H4 (cell line): ENCODE measurements around the gene RXRA. TPM values are rescaled to one million over a fixed set of nuclear protein-coding genes. Genes with fewer than 3 reads are reported as not detected.

Experiments used
- DNase-seq: peaks from one replicate; pipeline ENCODE4 v3.0.0-alpha.2; 2015; ENCODE audit warnings: low spot score
- total RNA-seq: library from RNA; depleted of rRNA; stranded (reverse); fragments of >200 nt; shearing (Covaris generic); gene quantifications from 2 replicates; pipeline ENCODE4 v1.2.3, GENCODE V29; 2014

The RXRA gene
- total RNA-seq, 1 experiment from 2014 or later = 11.2 TPM

DNA sequence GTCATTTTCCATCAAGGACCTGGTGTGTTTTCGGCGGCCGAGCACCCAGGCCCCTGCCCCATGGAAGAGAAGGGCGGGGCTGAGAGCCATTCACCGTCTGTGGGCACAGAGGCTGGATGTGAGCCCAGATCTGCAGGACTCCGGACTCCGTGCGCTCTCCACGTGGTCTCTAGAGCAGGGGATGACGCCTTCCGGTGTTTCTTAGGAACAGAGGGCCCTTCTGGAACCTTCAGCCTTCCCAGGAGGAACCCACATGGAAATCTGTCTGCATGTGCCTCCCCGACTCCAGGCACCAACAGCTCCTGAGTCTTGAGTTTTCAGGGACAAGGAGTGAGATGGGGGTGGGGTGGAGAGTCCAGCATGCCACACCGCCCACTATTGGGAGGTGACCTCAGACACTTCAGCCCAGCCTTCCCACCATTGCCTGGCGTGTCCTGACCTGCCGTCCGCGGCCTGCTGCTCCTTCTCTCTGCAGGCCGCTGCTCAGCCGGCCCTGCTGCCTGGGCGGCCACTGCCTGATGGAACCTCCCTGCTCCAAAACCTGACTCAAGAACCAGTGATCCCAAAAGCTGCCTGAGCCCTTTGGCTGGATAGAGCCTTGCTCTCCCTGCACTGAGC is 2.4 kb upstream of the RXRA start:
- peak; percentile 40 for DNase-seq

DNA sequence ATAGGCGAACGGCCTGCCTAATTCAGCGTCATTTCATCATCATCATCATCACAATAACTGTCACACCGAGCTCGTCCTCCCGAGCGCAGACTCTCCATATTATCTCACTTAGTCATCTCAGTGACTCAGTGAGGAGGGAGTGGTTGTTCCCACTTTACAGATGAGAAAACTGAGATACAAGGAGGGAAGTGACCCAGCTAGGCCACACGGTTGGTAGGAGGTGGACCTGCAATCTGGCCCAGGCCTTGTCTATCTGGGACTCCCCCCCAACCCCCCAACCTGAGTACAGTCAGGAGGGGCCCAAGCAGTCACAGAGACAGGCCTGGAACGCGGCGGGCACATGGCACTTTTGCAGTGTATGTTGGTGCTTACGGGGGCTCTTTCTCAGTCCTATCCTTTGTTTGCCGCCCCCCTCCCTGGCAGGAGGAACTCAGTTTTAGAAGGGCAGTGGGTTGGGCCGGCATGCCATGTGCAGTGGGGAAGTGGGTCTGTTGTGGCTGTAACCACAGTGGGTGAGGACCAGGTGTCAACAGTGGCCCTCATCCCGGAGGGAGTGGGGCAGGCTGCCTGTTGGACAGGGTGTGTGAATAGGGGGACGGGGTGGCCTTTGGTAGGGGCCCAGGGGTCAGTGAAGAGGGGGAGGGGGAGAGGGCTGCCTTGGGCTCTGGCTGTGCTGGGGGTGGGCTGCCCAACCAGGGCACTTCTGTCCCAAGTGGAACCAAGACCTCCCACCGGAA is 1.7 kb upstream of the RXRA start:
- no peak for DNase-seq

DNA sequence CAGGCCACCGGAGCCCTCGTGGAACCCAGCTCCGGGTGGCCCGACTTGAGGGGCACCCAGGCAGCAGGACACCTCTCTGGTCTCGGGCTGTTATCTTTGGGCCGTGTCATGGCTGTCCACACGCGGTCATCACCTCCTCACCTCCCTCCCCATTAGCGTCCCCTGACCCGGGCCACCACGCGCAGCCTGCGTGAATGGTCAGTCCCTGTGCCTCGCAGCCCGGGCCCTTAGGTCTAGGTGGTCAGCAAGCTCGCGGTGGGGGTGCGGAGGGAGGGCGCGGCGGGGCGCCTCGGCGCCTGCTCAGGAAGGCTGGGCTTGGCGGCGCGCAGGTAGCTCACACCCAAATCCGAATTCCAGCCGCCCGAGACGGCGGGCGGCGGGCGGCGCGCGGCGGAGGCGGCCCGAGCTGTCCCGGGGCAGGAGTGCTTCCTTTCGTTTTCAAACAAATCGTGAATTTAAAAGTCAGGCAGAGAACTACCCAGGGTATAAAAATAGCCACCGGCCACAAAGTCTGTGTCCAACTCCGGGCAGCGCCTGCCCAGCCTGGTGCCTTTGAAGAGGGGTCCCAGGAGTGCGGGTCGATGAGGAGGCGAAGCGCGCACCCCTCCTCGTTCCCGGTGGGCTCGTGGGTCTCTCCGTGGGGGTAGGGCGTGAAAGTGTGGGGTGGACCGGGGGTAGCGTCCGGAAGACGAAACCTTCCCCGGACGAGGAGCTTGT is 1.0 kb upstream of the RXRA start:
- DNase-seq = no peak

DNA sequence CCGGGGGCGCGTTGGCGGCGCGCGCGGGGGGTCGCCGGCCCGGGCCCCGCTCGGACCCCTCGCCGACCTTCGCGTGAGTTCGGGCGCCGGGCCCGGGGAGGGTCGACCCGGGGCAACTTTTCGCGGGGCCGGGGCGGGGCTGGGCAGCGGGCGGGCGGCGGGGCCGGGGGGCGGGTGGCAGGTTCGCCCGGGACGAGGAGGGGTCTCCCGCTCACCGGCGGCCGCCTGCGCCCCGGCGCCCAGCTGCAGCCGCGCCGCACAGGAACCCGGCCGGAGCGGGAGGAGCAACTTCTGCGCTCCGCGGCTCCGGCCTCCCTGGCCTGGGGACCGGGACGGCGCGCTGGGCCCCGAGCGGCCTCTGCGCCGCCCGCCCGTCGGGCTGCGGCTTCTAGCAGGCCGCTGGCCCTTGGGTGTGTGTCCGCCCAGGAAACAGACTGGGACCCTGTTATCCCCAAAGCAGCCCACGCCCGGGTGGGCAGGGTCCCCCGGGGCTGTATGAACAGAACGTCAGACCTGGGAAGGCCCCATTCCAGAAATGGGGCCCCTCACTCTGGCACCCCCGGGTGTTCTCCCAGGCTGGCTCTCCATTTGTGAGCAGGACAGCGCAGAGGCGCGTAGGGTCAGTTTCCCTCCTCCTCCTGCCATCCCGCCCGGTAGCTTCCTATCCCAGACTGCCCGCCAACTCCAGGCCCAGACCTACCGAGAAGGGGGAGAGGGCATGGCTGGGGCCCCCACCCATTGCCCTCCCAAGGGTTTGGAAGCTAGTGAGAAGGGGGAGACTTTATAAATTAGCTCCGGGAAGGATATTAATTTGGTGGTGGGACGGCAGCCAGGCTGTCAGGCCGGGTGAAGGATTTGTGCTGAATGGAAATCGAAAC is 708 bp downstream of the RXRA start:
- no peak for DNase-seq

DNA sequence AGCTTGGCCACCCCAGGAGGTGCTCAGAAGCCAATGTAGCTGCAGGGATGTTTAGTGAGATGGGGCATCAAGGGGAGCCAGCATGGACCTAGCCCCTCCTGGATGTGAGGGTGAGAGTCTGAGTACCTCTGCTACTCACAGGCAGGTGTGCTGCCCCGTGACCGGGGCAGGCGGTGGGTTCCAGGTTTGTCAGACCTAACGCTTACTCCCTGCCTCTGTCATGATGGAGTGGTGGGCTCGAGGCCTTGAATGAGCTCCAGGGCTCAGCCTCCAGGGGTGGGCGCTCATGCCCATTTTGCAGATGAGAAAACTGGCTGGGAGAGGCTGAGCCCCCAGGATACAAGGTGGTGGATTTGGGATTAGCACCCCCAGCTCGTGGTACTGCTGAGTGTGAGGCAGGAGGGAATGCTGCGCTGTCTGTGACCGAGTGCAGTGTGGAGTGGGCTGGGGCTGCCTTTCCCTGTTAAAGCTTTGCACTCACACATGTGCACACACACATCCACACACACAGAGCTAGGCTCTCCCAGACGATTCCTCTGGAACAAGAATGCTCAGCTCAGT is 1.5 kb downstream of the RXRA start:
- DNase-seq = no peak

DNA sequence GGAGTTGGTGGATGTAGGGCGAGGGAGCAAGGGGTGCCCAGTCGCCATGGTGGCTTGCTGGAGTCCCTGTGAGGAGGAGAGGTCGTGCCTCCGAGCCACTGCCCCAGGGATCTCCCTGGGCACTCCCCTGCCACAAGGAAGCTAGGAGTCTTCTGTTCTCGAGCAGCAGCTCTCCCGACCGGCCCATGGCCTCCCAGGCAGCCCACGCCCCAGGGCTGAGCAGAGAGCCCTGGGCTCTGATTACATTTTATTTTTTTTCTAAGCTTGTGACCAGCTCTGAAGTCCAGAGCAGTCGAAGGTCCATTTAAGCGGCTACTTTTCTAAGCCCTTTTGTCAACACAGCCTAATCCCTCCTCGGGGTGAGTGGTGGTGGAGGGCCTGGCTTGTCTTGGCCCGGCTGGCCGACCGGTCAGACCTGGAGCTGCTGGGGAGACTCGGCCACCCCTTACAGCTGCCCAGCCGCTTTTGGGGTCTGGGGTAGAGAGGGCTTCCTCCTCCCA is 2.1 kb downstream of the RXRA start:
- DNase-seq = no peak

DNA sequence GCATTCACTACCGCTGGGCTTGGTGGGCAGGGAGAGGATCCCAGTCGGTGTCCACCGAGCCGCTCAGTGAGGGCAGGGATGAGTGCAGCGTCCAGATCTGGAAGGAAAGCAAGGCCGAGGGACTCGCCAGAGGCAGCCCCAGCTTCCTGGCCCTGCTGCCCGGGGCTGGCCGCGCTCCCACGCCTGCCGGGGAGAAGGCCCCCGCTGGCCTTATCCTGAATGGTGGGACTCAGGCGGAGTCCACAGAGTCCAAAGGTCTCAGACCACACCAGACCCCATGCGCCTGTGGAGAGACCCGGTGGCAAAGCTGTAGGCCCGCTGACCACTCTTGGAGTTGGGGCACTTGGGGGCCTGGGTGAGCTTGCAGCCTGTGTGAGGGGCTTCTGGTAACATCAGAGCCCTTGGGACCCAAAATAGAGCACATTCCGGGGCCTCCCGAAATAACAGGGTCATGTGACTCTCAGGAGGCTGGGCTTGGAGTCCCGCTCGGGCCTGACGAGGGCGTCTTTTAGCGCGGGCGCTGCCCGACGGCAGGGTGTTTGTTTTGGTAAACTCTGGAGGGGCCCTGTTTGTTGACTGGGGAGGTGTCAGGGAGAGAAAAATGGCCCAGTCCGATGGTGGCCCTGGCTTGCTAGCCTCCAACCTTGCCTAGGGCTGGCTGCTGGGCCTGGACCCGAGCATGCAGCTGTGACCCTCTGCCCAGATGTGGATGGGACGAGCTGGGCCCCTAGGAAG is 2.8 kb downstream of the RXRA start:
- no peak for DNase-seq

DNA sequence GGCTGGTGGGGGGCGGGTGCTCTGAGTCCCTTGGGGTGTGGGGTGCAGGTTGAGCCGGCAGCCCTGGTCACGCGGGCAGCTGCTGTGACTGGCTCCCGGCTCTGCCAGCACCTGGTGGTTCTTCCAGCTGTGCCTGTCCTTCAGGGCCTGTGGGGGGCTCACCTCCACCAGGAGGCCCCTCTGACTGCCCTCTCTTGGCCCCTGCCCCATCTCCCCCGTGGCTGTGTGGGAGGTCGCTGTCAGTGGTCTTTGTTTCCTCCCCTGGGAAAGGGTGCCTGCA is 3.3 kb downstream of the RXRA start:
- no peak for DNase-seq

DNA sequence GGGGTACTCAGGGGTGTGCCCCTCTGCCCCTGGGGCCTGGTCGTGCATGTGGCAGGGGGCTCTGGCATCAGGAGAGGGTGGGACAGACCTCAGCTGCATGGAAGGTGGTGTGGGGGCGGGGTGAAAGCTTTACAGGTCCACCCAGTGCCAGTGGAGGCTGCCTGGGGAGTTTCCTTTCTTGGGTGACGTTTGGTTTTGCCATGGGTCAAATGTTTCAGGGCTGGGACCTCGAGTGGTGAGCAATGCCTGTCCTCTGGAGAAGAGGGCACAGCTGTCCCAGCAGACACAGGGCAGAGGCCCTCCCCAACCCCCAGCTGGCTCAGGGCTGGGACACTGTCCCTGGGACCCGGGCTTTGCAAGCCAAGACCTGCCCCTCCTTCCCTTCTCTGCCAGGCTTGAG is 3.6 kb downstream of the RXRA start:
- DNase-seq = no peak

DNA sequence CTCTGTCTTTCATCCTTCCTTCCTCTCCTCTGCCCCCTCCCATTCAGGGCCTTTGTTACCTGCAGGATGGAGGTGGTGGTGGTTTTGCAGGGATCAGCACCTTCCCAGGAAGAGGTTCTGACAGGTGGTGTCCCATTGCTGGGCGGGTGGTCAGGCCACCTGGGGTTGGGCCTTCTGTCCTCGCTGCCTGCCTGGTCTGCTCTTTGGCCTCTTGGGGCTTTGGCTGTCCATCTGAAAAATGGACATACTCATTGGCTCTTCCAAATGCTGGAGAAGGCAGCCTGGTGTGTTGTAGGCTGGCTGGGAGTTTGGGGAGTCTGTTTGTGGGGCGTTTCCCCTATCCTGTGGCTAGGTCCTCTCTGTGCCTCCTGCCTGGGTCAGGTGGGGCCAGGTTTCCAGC is 4.3 kb downstream of the RXRA start:
- no peak for DNase-seq

DNA sequence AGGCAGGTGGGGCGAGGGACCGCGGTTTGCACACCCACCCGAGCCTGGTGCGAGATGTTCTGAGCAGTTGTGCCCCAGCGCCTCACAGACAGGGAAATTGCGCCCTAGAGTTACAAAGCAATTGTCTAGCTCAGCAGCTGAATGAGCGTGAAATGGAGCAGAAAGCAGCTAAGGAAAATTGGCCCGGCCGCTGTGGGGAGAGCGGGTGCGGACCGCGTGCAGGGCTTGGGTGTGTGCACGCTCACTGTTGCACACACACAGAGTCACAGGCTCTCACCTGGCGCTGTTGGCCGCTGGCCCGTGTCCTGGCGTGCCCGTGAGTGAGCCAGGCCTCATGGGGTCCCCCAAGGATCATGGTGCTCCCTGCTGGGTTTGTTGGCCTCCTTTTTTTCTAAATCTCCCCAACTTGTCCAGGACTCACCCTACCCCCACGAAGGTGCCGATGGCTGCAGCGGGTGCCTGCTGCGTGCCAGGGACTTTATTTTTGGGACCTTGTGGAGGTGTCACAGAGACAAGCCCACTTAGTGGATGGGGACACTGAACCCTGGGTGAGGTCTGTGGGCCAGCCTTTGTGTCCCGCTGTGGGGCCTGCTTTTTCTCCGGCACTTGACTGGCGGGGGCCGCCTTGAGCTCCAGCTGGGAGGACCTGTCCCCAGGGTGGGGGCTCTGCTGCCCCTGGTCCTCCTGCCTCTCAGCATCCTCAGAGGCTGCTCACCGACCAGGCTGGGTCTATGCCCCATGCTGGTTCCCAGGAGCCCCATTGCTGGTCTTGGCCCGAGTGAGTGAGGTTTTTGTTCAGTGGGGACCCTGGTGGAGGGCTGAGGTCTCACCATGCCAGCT is 5.2 kb downstream of the RXRA start:
- no peak for DNase-seq

DNA sequence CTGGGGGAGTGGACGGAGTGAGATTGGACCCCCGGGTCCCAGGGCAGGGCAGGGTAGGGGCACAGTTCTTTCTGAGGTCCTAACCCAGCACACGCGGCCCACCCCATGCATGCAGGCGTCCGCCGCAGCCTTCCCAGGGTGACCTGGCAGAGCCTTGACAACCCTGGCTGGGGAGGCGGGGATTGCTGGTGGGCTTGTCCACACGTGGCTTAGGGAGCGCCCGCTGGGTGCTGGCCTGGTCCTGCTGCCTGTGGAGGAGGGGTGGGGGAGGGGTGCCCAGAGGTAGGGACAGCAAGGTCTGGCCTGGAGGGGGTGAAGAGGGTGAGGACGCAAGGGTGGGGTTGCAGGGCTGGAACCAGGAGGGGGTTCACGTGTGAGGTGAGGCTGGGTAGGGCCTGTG is 6.0 kb downstream of the RXRA start:
- no peak for DNase-seq

DNA sequence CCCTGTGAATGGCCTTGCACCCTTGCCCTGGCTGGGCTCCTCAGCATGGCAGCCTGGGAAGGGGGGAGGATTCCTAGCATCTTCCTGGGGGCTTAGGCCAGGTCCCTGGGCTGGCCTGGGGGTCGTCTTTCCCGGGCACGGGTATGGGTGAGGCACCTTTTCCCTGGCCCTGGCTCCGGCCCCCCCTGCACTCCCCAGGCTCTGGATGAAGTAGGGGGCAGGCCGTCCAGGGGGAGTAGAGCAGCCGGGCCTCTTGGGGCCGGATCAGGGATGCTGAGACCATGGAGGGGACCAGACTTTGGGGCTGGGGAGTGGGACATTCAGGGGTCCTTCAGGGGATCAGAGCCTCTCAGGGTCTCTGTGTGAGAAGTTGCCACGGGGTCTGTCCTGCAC is 6.6 kb downstream of the RXRA start:
- no peak for DNase-seq

DNA sequence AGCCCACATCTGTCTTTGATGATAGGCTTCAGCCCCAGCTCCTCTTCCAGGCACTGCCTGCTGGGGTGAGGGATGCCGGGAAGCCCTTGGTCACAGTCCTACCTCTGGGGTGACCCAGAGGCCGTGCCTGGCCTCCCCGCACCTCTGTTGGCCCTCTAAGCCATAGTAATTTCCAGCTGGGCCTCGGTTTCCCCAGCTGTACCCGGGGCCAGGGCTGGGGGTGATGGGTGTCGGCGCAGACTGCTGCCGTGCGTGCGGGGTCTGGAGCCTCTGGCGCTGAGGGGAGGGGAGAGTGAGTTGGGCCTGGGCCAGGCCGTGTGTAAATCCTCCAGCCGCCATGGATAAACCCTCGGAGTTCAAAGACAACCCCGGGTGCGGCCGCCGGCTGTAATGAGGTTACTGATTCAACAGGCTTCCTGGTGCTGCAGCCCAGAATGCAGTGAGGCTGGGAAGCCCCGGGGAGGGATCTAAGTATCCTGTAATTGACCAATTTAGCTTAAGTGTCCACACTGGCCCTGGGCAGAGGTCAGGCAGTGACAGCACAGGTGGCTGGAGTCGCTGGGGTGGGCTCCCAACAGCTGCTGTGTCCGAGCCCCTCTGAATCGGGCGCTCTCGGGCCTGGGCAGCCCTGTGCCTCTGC is 7.1 kb downstream of the RXRA start:
- DNase-seq = no peak

DNA sequence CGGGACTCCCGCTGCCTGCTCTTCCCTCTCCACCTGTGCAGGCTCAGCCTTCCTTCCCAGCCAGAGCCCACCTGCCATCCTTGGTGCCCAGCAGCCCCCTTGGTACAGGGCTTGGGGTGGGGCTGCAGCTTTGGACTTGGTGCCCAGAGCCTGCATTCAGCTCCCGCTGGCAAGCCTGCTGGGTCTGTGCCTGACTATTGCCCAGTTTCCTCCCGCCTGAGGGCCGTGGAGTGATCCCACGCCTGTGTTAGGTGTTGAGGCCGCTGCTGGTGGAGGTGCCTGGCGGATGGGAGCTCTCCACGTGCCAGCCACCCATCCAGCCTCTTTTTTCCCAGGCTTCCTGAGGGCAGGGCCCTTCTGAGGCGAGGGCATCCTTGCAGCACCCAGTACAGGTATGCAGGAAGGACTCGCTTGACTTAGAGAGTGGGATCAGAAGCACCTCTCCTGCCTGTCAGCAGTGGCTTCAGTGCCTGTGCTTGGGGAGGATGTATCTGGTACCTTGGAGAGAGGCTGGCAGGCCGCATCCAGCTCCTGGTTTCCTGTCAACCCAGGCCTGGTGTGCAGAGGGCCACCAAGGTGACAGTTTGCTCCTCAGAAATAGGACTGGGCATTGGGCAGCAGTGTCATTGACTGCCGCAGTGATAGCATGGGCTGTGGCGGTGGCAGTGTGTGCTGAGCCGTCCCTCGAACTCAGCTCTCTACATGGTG is 7.8 kb downstream of the RXRA start:
- no peak for DNase-seq

DNA sequence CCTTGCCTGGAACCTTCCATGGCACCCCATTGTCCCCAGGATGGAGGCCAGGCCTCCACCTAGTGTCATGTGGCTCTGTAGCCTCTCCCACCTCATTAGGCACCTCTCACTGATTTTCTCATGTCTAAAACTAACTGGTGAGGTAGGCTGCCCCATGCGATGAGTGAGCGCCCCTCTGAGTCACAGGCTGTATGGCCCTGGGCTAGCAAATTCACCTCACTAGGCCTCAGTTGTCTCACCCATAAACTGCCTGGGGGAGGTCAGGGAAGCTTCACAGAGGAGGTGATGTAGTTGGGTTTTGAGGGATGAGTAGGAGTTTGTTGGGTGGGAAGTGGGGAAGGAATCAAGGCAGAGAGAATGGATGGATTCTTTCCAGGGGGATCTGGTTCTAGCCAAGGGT is 8.8 kb downstream of the RXRA start:
- DNase-seq = no peak

DNA sequence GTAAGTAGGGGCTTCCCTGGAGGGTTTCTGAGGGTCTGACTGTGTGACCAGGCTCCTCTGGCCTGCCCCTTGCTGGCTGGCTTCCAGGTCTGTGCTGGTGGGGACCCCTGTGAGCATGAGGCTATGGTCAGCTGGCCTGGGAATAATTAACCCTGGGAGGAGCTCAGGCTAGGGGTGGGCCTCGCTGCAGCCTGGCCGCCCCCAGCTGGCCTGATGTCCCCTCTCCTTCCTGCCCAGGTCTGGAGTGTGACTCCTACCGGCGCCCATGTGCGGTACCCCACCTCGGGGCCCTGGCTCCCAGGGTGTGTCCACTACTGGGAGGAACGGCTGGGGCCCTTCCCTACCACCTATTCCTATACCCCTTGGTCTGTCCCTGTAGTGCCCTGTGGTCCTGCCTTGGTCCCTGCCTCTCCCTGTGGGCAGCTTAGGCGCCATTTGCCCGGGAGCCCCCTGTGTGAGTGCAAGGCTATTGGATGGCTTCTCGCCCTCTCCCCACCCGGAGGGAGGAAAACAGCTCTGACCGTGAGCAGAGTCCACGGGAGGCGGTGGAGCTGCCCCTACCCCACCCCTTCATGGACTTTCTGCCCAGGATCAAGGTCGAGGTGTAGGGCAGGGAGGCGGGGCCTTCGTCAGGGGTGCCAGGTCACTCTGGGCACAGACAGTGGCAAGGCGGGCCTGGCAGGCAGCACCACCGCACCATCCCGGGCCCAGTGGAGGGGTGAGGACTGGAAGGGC is 9.4 kb downstream of the RXRA start:
- DNase-seq = no peak

DNA sequence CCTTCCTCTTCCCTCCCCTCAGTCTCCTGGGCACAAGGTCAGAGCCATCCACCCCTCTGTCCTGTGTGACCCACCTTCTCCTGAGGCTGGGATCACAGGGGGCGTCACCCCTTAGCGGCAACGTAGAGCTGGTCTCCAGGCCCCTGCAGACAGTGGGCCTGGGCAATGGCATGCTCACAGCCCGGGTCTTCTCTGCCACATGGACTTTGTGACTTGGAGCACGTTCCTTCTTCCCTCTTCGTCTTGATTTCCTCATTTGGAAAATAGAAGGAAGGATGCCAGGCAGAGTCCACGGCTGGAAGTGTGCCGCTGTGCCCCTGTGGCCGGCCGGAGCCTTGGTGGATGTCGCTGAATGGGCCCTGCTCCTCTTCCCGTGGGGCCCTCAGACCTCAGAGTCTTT is 10.0 kb downstream of the RXRA start:
- DNase-seq = no peak
